Activated naive CD4-positive, alpha-beta T cell treated with anti-CD3 and anti-CD28 coated beads, Interleukin-2, amount 50 U/mL, for 24 hours (primary cell): Measurements from ENCODE around the gene XPO5.
"Not testable (repeated sequence)": the region's sequence is repeated elsewhere in the genome, so short reads cannot be mapped to it uniquely, and the experiment has no call there.

Experiments
- H3K27ac Mint-ChIP-seq: one replicate; pipeline ENCODE4 v1.8.0; 2021; ENCODE audit warnings: mild to moderate bottlenecking, mixed read lengths
- H3K27me3 Mint-ChIP-seq: one replicate; pipeline ENCODE4 v1.8.0; 2021; ENCODE audit warnings: mixed read lengths
- H3K36me3 Mint-ChIP-seq: one replicate; pipeline ENCODE4 v1.8.0; 2021; ENCODE audit warnings: mixed read lengths
- H3K4me1 Mint-ChIP-seq: one replicate; pipeline ENCODE4 v1.8.0; 2021; ENCODE audit warnings: mixed read lengths
- H3K4me3 Mint-ChIP-seq: one replicate; pipeline ENCODE4 v1.8.0; 2021; ENCODE audit warnings: mild to moderate bottlenecking, mixed read lengths
- H3K9me3 Mint-ChIP-seq: one replicate; pipeline ENCODE4 v1.8.0; 2021; ENCODE audit warnings: mixed read lengths

XPO5 gene

DNA sequence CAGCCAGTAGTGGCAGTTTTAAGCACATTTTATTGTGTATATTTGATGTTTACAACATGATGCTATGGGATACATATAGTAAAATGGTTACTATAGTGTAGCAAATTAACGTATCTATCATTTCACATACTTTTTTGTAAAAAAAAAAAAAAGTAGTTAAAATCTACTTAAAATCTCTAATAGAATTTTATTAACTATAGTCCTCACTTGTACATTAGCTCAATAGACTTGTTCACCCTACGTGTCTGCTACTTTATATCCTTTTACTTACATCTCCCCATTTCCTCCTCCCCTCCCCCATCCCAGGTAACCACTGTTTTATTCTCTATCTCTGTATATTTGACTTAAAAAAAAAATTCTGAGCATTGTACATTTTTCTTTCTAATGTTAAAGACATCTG is 30.2 kb upstream of the XPO5 start:
- H3K36me3 Mint-ChIP-seq: peaks cover 18% of the 10 kb centered on the region
- peaks cover 4% of the 10 kb centered on the region for H3K4me1 Mint-ChIP-seq
- H3K27me3 Mint-ChIP-seq: no peaks in the 10 kb centered on the region
- no peaks in the 10 kb centered on the region for H3K9me3 Mint-ChIP-seq
- no peak overlapping the region for H3K27ac Mint-ChIP-seq
- no peak overlapping the region for H3K4me3 Mint-ChIP-seq

DNA sequence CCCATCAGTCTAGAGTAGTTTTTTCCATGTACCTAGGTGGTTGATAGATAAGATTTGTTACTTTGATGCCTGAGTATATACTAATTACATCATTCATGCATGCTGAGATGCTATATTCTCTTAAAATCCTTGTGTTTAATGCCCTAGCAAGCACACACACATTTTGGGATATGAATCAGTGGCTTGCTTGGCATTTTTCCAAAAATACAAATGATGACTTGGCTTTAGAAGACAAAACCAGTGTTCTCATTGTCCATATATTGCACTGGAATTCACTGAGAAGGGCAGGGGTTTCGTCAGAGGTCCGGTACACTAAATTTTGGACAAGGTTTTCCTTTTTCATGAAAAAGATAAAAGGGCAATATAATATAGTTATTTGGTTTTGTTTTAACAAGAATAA is 28.3 kb upstream of the XPO5 start:
- H3K36me3 Mint-ChIP-seq: peaks cover 18% of the 10 kb centered on the region
- H3K27ac Mint-ChIP-seq: no peak overlapping the region
- H3K9me3 Mint-ChIP-seq: no peaks in the 10 kb centered on the region
- H3K27me3 Mint-ChIP-seq: no peaks in the 10 kb centered on the region
- H3K4me1 Mint-ChIP-seq: peaks cover 4% of the 10 kb centered on the region
- H3K4me3 Mint-ChIP-seq: no peak overlapping the region

DNA sequence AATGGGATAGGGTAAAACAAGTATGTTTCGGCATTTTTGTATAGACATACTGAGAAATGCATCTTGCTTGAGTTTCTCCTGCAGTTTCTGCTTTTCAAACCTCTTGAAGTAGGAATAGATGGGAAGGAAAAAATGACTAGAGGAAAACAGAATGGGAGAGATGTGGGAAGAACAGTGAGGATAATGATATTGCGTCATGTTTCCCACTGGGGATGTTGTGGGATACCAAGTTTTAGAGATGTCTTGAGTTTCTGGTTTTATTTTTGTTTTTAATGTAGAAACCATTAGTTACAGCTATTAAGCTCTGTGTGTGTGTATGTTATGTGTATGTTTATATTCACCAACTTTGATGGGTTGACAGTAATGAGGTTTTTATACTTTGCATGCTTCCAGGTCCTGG is 24.8 kb upstream of the XPO5 start:
- Mint-ChIP-seq H3K27me3 (no peaks in the 10 kb centered on the region), H3K27ac (peak overlapping the region; percentile 15), H3K36me3 (peaks cover 17% of the 10 kb centered on the region), H3K4me3 (no peak overlapping the region), H3K9me3 (no peaks in the 10 kb centered on the region), H3K4me1 (no peaks in the 10 kb centered on the region)

DNA sequence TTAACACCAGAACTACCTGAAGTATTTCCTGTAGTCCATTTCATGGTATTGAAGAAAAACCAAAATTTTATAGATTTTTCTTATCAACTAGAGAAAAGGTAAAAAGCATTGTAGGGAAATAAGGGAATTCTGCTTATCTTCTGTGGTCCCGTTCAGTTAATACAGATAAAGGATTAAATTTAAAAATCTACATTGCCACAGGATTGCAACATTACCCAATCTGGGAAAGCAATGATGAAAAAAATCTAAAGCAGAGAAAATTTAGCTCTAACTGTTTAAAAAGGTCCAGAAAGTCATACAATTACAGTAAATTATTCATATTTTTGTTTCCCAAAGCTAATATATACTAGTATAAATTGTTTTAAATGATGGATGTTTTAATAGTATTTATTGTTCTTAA is 18.1 kb upstream of the XPO5 start:
- H3K4me3 Mint-ChIP-seq: no peak overlapping the region
- H3K27me3 Mint-ChIP-seq: no peaks in the 10 kb centered on the region
- no peaks in the 10 kb centered on the region for H3K9me3 Mint-ChIP-seq
- H3K27ac Mint-ChIP-seq: no peak overlapping the region
- no peaks in the 10 kb centered on the region for H3K4me1 Mint-ChIP-seq
- peaks cover 18% of the 10 kb centered on the region for H3K36me3 Mint-ChIP-seq

DNA sequence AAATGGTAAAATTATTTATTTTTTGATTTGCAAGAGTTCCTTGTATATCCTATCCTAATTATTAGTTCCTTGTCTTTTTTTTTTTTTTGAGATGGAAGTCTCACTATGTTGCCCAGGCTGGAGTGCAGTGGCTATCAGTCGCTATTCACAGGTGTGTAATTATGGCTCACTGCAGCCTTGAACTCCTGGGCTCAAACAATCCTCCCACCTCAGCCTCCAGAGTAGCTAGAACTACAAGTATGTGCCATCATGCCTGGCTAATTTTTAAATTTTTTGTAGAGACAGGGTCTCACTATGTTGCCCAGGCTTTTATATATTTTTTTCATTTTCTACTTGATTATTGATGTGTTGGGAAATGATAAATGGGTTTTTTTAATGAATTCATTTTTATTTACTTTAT is 13.7 kb upstream of the XPO5 start:
- not testable (repeated sequence) for H3K4me3 Mint-ChIP-seq
- H3K36me3 Mint-ChIP-seq: peaks cover 16% of the 10 kb centered on the region

DNA sequence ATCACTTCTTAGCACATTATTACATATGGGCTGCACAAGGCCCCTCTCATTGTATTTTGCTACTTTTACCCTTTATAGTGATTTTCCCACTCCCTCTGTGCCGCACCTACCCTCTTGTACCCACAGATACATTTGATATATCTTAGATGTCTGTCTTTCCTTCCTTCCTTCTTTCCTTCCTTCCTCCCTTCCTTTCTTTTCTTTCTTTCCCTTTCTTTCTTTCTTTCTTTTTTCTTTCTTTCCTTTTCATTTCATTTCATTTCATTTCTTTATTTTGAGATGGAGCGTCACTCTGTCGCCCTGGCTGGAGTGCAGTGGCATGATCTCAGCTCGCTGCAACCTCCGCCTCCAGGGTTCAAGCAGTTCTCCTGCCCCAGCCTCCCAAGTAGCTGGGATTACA is 12.4 kb upstream of the XPO5 start:
- Mint-ChIP-seq H3K27ac (no peak overlapping the region), H3K27me3 (no peaks in the 10 kb centered on the region), H3K36me3 (peaks cover 17% of the 10 kb centered on the region), H3K4me3 (no peak overlapping the region), H3K9me3 (no peaks in the 10 kb centered on the region), H3K4me1 (peaks cover 20% of the 10 kb centered on the region)

More for the DNA sequence above, 13.7 kb upstream of the XPO5 start:
- H3K4me1 Mint-ChIP-seq, H3K9me3 Mint-ChIP-seq, H3K27ac Mint-ChIP-seq, H3K27me3 Mint-ChIP-seq: not testable (repeated sequence)

DNA sequence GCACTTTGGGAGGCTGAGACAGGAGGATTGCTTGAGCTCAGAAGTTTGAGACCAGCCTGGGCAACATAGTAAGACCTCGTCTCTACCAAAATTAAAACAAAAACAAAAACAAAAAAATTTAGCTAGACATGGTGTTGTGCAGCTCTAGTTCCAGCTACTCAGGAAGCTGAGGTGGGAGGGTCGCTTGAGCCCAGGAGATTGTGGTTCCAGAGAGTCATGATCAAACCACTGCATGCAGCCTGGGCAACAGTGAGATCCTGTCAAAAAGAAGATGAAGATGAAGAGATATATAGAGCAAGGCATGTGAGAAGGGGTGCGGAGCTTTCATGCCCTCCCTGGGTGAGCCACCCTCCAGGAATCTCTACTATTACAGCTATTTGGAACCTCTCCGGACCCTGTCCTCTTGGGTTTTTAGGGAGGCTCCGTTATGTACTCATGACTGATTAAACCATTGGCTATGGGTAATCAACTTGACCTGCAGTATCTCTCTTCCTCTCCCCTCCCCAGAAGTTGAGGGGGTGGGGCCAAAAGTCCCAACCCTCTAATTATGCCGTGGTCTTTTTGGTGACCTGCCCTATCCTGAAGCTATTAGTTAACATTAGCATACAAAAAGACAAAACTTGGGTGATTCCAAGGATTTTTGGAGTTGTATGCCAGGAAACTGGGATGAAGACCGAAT is 9.2 kb upstream of the XPO5 start:
- peaks cover 20% of the 10 kb centered on the region for H3K4me1 Mint-ChIP-seq
- H3K27me3 Mint-ChIP-seq: no peaks in the 10 kb centered on the region
- H3K27ac Mint-ChIP-seq: peak overlapping the region; percentile 52
- H3K36me3 Mint-ChIP-seq: peaks cover 13% of the 10 kb centered on the region
- no peak overlapping the region for H3K4me3 Mint-ChIP-seq
- no peaks in the 10 kb centered on the region for H3K9me3 Mint-ChIP-seq

DNA sequence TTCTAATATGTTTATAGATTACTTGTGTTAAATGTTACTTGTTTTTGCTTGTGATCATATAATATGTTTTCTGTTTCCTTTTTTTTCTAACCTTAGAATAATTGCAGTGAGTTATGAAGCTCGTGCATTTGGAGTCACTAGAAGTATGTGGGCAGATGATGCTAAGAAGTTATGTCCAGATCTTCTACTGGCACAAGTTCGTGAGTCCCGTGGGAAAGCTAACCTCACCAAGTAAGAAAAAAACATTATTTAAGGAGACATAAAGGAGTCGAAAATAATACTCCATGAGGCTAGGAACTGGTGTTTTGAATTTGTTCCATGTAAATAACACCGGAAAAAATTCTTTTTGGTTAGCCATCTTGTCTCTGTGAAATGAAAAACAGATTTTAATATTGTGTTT is 7.1 kb upstream of the XPO5 start:
- Mint-ChIP-seq H3K9me3 (no peaks in the 10 kb centered on the region), H3K4me1 (peaks cover 36% of the 10 kb centered on the region), H3K27ac (no peak overlapping the region), H3K36me3 (peaks cover 4% of the 10 kb centered on the region), H3K4me3 (no peak overlapping the region), H3K27me3 (no peaks in the 10 kb centered on the region)

DNA sequence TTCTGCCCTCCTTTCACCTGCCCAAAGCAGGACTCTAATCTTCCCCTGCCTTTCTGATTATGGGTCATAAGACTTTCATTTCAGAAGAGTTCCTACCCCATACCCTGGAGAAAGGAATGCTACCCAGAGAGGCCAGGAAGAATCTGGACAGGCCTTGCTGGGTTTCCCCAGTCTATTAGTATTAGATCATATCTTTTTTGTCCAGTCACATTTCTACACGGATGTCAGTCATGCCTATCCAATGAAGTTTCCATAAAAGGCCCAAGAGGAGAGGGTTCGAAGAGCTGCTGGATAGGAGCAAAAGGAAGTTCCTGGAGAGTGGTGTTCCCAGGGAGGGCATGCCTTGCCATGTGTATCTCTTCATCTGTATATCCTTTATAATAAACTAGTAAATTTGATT is 3.3 kb upstream of the XPO5 start:
- Mint-ChIP-seq H3K27ac (no peak overlapping the region), H3K36me3 (peaks cover 3% of the 10 kb centered on the region), H3K27me3 (no peaks in the 10 kb centered on the region), H3K4me1 (peaks cover 31% of the 10 kb centered on the region), H3K4me3 (peak overlapping the region; percentile 40), H3K9me3 (no peaks in the 10 kb centered on the region)

DNA sequence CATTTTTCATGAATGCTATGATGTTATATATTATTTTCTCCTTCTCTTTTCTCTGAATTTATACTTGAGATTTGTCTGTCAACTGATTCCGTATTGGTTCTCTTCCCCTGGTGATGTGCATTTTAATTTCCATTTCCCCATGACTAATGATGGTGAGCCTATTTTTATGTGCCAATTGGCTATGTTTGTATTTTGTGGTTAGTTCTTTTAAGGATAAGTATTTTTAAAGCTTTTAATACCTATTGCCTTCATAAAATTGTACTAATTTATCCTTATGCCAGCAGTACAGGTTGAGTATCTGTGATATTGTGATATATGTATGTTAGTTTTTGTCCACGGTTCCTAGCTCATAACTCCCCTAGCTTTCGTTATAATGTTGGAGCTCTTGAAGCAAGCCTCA is 2.9 kb upstream of the XPO5 start:
- Mint-ChIP-seq H3K36me3 (peaks cover 3% of the 10 kb centered on the region), H3K27me3 (no peaks in the 10 kb centered on the region), H3K4me1 (peaks cover 28% of the 10 kb centered on the region), H3K27ac (no peak overlapping the region), H3K4me3 (peak overlapping the region; percentile 40), H3K9me3 (no peaks in the 10 kb centered on the region)

DNA sequence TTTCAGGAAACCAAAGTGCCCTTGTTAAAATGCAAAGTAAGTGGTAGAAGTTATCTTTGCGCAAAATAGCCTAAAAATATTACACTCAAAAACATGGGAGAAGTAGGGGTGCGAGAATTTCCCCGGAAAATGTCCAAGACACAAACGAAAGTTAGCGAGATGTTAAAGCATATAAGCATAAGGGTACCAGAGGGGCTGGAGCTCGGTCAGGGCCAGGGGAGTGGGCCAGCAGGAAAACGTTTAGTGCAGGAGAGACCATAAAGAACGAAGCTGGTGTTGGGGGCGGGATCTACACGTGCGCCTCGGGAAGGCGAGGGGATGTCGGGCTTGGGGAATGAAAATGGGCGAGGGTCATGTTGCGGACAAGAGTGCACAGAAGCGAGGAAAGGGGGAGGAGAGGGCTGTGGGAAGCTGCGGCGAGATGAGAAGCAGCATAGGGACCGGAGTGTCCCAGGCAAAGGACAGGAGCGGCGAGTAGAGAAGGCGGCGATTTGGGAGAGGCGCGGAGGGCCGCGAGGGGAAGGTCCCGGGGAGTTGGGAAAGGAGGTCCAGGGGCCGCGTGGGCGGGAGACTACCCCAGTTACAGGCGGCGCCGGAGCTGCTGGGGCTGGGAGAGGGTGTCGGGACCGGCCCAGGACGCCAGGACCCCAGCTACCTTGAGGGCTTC is 600 bp downstream of the XPO5 start:
- Mint-ChIP-seq H3K27me3 (no peaks in the 10 kb centered on the region), H3K27ac (peak overlapping the region; percentile 93), H3K4me1 (peaks cover 42% of the 10 kb centered on the region), H3K9me3 (no peaks in the 10 kb centered on the region), H3K36me3 (peaks cover 5% of the 10 kb centered on the region), H3K4me3 (peak overlapping the region; percentile 97)

DNA sequence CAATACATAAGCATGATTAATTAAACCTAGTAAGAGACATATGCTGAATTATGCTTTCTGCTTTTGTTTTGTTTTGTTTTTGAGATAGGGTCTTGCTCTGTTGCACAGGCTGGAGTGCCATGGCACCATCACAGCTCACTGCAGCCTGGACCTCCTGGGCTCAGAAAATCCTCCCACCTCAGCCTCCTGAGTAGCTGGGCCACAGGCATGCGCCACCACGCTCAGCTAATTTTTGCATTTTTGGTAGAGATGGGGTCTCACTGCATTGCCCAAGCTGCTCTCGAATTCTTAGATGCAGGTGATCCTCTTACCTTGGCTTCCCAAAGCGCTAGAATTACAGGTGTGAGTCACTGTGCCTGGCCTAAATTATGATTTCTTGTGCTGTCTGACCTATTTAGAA is 3.8 kb downstream of the XPO5 start:
- Mint-ChIP-seq H3K36me3 (peaks cover 9% of the 10 kb centered on the region), H3K4me3 (no peak overlapping the region), H3K9me3 (no peaks in the 10 kb centered on the region), H3K27me3 (no peaks in the 10 kb centered on the region), H3K4me1 (peaks cover 18% of the 10 kb centered on the region), H3K27ac (no peak overlapping the region)

DNA sequence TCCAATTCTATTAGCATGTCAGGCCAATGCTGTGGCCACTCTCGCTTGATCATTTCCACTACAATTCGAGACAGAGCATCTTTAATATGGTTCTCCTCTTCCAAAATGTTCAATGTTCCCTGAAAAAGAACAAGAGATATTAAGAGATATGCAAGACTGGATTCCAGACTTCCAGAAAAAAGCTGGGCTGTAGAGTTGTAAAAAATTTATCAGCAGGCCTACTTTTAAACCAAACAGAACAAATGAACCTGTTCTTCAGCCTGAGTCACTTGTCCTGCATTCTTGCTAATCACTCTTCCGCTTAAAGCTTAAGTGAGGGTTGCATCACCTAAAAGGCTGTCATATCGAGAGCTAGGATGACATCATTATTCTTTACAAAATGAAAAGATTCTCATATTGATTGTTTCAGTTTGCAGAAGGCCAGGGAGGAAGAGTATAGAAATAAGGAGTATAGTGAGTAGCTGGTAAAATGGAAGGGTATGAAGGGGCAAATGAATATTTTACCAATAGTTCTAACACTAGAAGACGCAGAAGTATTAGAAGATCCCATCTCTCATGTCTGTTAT is 4.9 kb downstream of the XPO5 start:
- H3K4me3 Mint-ChIP-seq: peak overlapping the region; percentile 23
- H3K9me3 Mint-ChIP-seq: no peaks in the 10 kb centered on the region

DNA sequence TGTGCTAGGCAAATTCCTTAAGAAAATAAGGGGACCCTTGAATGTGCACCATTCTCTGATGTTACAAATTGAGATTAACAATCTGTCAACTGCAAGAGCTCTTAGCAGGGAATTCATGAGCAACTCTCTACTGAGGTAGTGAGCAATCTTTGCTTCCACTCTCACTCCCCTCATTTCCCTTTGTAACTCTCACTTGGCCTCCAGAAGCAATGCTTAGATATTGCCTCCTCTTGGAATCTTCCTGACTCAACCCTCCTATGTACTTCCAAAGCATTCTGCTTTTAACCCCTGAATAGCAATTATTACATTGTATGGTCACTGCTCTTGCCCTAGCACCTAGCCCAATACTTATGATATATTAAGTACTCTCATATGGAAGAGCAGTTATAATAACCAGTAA is 16.5 kb downstream of the XPO5 start:
- H3K4me3 Mint-ChIP-seq: no peak overlapping the region
- no peaks in the 10 kb centered on the region for H3K9me3 Mint-ChIP-seq
- no peaks in the 10 kb centered on the region for H3K4me1 Mint-ChIP-seq
- peaks cover 9% of the 10 kb centered on the region for H3K36me3 Mint-ChIP-seq
- H3K27ac Mint-ChIP-seq: no peak overlapping the region
- no peaks in the 10 kb centered on the region for H3K27me3 Mint-ChIP-seq

More for the DNA sequence above, 4.9 kb downstream of the XPO5 start:
- Mint-ChIP-seq H3K27me3 (no peaks in the 10 kb centered on the region), H3K4me1 (peaks cover 18% of the 10 kb centered on the region), H3K27ac (peak overlapping the region; percentile 33), H3K36me3 (peaks cover 9% of the 10 kb centered on the region)

DNA sequence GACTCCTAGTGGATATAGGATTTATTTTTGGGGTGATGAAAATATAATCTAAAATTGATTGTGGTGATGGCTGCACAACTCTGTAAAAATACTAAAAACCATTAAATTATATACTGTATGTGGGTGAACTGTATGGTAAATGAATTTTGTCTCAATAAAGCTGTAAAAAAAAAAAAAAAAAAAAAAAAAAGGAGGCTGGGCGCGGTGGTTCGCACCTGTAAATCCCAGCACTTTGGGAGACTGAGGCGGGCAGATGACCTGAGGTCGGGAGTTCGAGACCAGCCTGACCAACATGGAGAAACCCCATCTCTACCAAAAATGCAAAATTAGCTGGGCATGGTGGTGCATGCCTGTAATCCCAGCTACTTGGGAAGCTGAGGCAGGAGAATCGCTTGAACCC is 18.2 kb downstream of the XPO5 start:
- peaks cover 18% of the 10 kb centered on the region for H3K36me3 Mint-ChIP-seq
- not testable (repeated sequence) for H3K27ac Mint-ChIP-seq, H3K4me3 Mint-ChIP-seq, H3K4me1 Mint-ChIP-seq, H3K27me3 Mint-ChIP-seq, H3K9me3 Mint-ChIP-seq

DNA sequence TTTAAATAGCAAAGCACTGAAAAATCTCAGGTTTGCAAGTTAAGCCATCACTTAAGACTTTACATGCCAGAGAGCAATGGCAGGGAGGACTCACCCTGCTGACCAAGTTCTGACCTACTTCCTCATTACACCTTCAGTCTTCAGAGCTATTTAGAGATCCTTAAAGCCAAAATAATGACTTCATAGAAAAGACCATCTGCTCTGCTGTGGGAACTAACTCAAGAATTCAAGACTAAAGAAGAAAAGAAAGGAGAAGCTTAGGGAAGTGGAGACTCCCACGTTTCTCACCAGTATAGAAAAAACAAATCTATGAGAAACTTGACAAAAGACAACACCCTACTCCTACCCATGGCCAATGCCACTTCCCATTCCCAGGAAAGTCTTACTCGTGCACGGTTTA is 28.6 kb downstream of the XPO5 start:
- H3K27ac Mint-ChIP-seq: no peak overlapping the region
- peaks cover 23% of the 10 kb centered on the region for H3K36me3 Mint-ChIP-seq
- H3K9me3 Mint-ChIP-seq: no peaks in the 10 kb centered on the region
- H3K27me3 Mint-ChIP-seq: no peaks in the 10 kb centered on the region
- no peaks in the 10 kb centered on the region for H3K4me1 Mint-ChIP-seq
- no peak overlapping the region for H3K4me3 Mint-ChIP-seq
